Measurements from ENCODE around the gene KRT2.

KRT2 gene

DNA sequence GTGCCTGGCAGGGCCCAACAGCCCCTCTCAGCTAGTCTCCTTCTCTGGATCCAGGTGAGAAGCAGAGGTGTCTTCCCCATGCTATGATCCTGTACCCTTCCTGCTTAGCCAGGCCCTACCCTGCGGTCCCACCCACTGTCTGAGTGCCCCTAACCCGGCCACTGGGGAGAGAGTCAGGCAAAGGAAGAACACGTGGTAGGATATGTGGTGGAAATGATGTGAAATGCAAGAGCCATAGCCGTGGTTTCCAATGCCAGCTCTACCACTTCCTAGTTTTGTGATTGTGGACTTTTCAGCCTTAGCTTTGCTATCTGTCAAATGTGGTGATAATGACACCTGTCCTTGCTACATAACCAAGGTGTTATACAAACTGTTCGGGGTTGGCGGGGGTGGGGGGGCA is 15.8 kb downstream of the KRT2 start:
- DNase-seq = no peak

DNA sequence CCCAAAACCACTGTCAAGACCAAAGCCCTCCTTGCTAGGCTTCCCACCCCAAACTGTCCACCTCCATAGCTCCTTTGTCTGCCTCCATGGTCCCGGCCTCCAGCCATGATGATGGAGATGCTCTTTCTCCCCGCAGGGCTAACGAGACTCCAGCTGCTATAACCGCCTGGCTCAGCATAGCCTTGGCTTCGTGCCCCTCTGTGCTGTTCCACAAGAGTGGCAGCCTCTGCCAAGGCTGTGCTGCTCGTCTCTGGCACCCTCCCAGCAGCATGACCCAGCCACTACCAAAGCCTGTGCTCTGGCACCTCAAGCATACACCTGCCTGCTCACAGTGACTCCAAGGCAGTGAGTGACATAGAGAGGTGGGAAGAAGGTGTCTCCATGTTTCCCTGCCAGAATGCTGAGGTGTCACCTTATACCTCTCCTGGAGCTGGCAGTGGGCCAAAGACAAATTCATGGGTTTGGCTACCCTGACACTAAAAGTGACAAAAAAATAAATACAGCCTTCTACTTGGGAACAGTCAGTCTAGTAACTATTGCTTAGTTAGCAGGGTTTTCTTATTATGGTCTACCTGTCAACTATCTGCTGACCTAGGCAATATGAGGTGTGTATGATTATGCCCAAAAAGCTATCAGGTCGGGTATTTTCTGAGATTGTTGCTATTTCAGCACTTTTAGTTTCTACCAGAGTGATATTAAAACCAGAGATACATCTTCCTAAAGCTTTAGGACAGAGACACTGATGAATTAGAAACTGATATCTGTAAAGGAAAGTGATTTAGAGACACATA is 17.6 kb downstream of the KRT2 start:
- DNase-seq = no peak

DNA sequence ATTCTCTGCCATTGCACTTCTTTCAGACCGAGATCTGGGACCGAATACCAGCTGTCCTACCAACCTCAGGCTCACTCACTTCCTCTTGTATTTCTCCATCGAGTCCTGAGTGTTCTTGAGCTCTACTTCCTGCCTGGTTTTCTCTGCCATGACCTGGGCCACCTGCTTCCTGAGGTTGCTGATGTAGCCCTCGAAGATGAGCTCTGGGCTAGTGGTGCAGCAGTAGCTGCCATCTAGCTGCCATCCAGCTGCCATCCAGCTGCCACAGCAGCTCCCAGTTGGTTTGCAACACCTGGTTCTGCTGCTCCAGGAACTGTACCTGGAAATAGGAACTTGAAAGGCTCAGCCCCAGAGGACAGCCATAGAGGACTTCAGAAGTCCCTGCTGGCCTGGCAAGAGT is 18.6 kb downstream of the KRT2 start:
- DNase-seq = no peak

DNA sequence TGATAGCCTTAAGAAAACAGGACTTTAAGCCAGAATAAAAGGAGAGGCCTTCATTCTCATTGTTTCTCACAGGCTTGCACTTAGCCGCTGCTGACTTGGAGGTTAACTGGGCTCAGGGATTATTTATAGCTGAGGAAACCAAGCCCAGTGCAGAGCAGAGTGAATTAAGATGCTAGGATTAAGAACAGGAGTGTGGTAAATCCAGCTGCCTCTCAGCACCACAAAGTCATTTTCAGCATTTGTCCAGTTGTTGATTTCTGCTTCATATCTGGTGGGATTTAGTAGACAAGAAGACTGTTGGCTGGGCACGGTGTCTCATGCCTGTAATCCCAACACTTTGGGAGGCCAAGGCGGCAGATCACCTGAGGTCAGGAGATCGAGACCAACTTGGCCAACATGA is 19.4 kb downstream of the KRT2 start:
- DNase-seq = no peak

DNA sequence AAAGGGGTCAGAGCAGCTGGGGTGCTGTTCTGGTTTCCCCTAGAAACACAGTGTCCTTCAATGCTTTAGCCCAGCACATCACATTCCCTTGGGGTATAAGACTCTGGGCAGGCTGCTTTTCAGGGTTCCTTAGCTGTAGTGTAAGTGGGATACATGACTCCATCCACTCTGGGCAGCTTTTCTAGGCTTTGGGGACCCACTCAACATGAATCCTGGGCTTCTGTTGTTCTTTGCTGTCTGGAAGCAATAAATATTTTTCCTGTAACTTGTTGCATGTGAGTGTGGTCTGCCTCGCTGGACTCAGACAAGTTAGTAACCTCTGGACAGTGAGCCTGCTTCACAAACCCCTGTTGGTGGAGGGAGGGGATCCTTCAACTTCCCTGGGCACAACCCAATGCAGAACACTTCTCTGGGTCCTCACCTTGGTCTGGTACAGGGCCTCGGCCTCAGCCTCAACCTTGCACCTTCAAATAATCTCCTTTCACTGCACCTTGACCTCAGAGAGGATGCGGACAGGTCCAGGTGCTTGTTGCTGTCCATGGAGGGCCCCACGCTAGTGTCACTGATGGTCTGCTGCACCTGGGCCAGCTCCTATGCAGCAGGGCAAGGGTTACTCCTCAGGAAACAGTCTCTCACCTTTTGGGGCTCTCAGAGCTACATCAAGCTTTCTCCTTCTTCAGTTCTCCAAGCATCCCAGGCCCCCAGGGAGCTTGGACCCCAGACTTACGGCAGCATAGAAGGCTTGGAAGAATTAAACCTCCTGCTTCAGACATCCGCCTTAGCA is 20.1 kb downstream of the KRT2 start:
- no peak for DNase-seq

DNA sequence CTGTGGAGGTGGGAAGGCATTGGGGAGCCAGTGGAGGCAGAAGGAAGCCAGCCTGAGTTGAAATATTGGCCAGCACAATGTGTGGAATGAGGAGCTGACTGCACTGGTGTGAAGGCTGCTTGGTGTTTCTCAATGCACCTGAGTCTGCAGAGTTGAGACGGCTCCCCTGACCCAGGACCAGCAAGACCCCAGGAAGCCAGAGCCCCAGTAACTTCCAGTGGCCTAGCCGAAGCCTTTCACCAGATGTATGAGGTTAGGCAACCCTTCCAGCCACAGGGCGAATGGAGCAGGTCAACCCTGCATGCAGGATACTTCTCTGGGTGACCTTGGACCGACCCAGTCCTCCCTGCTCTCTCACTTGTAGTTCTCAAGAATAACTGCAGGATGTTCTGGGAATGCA is 20.7 kb downstream of the KRT2 start:
- no peak for DNase-seq

DNA sequence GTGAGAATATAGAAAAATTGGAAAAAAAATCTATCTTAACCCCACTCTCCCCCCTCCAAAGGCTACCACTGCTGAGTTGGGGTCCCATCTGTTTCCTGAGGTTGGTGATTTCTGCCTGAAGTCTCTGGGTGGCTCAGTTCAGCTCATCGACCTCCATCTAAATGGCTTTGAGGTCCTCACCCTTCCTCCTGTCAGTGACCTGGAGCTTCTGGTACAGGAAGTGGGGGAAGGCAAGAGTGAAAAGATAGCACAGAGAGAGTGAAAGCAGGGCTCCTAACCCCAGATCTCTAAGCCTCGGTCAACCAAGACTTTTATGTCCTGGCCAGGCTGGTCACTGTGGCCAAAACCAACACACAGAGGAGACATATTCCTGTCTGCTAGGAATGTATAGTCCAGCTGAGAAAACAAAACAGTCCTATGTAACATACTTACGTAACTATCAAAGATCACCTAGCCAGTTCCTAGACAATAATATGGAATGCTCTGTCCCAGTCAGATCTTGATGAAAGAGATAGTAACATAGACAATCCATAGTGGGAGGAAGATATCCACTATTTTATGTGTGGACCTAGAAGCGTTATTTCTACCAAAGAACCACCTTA is 21.3 kb downstream of the KRT2 start:
- DNase-seq = no peak

DNA sequence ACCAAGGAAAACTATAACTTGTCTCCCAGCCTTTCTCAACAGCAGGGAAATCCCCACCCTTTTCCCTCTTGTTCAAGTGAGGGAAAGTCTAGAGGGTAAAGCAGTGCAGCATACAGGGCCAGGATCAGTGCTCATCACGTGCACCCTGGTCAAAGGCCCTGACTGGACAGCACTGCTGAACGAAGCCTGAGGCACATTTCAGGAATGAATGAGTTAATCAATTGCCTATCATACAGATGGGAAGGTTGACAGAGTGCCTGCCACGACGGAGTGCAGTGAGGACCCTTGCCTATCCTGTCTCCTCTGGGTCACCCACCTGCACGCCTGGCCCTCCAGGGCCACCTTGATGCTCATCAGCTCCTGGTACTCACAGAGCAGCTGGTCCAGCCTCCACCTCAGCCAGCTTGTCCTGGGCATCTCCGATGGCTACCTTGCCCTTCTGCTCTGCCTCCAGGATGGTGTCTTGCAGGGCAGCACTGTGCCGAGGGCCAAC is 22.0 kb downstream of the KRT2 start:
- DNase-seq = no peak

DNA sequence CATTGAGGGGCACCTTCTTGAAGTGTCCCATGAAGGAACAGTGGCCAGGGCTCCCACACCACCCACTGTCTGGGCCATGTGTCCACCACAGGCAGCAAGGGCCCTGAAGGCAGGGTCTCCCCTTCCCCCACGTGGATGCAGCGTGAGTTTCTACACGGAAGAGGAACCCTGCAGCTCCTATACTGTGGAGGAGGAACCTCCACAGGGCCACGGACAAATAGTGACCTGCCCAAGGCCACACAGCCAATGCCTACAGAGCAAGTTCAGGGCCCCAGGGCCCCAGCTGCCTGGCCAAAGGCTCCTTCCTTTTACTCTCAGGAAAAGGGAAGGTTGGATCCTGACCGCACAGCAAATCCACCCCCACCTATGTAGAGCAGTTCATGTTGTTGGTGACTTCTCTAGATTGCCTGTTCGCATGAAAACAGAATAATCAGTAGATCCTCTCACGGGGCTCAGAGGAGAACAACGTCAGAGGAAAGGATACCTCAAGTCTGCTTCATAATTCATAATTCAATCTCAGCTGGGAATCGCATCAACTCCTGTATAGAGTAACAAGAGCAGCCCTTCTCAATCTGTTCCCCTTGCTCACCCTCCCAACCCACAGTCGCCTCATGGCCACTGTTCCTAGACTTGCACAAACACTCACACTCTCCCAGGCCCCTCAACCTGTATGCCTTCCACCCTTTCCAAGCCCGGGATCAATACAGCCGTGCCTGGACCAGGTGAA is 22.6 kb downstream of the KRT2 start:
- no peak for DNase-seq

DNA sequence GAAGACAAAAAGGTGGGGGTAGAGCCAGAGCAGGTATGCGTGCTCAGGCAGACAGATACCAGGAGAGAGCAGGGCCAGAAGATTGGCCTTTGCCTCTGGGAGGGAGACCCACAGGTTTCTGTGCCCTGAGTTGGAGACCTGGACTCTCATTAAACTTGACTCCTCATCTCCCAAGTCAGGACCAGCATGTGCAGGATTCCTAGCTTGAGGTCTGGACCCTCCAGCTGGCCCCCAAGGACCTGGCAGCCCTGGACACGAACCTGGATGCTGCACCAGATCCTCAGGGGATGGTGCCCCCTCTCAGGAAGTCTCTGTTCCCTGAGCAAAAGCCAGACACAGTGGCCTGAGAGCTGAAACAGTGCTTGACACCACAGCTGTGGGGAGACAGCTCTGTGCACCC is 23.2 kb downstream of the KRT2 start:
- DNase-seq = no peak

DNA sequence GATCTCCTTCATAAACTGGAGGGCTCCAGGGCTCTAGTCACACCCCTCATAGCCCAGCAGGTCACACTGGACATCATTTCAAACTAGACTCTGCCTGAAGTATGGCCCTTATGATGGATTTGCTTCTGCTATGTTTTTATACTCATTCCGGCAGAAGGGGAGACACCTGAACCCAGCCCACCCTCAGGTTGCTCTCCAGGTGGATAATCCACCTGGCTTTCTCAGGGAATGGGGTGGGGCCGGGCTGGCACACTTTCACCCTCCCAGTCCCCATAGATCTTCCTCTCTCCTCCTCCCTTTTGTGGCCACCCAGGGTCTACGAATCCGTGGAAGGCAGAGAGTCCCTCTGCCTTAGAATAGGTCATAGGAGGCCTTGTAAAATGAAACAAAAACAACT is 23.9 kb downstream of the KRT2 start:
- DNase-seq = no peak

DNA sequence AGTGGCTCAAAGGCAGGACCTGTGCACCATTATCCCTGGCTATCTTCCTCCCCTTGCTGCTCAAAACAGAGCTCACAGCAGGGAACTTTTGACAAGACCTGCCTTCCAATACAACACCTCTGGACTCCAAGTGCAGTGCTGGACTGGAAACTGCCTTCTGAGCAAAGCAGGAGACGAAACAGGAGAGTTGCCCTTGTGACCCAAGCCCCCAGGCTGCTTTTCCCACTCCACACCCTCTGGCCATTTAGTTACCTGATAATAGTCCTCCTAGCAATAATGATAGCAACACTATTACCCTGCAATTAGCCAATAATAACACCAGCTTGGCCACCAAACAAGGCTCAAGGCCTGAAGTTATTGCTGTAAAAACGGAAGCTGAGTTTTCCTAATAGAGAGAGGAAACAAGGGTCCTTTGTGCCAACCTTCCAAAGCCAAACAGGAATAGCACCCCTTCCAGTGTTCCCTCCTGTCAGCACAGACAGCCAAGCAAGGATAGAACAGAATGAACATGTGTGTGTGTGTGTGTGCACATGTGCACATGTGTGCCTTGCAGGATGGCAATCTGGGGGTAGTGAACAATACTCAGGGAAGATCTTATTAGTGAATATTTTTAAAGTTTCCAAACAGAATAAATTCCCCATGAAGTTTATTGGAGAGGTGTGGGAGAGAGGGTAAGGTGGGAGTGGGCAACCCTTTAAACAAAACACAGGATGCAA is 24.5 kb downstream of the KRT2 start:
- DNase-seq = no peak

DNA sequence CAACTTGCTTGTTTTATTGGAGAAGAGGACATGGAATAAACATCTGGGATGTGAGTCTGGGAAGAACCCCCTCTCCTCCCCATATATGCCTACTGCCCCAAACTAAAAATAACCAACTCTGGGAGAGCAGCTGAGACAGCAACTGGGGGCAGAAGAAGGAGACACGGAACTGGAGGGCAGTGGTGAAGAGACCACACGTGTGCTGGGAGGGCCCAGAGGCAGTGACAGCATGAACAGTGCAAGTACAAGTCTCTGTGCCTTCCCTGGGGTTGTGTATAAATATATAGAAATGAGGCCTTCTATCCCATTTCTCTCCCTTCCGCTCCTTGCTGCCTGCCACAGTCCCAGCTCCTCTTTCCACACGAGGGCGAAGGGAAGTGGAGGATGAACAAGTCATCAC is 29.7 kb downstream of the KRT2 start:
- DNase-seq = no peak

DNA sequence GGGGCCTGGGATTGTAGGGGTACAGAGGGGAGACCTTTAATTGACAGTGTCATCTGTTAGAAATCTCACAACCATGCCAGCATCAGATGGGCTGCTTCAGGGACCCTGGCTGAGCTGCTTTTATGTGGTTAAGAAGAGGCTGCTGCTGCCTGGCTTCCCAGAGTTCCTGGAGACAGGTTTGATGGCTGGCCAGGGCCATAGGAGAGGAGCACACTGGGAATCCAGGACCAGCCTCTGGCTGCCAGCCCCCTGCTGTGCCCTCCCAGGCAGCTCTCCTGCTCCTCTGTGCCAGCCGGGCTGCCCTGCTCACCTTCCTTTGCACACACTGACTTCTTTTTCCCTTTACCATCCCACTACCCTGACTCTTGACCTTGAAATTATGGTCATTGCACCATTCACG is 33.1 kb downstream of the KRT2 start:
- DNase-seq = no peak

DNA sequence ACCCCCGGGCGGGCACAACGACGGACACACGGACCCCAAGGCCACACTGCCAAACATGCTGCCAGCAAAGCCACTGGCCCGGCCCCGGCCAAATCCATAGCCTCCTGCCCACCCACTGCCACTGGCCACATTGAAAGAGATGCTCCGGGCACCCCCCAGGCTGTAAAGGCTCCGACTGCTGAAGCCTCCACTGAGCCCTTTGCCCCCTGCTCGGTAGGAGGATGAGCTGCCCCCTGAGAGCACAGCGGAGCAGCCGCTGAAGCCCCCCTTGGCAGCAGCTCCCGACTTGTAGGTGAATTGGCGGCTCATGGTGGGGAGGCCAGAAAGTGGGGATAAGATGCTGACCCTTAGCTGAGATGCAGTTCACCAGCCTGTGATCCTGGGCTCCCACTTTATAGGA is 33.8 kb downstream of the KRT2 start, which contains the start of gene KRT73:
Gene KRT73, minus strand, starts transcription at position 344 of the 400 bp plus-strand sequence. Its CDS starts 35 bp downstream, at position 309.
- DNase-seq = no peak

DNA sequence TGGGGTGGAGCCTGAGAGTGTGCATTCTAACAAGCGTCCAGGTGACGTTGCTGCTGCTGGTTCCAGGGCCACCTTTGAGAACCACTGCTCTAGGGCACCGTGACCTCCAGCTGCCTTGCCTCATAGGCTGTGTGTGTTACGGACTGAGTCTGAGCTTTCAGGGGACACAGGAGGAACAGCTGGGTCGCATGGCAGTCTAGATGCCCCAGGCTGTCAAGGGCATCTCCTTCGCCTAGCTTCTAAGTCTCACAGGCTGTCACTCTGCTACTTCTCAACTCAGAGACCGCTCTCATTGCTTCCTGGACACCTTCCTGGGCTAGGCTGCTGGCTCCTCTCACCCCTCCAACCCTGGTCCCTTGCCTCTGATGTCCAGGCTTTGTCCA is 34.6 kb downstream of the KRT2 start:
- no peak for DNase-seq

DNA sequence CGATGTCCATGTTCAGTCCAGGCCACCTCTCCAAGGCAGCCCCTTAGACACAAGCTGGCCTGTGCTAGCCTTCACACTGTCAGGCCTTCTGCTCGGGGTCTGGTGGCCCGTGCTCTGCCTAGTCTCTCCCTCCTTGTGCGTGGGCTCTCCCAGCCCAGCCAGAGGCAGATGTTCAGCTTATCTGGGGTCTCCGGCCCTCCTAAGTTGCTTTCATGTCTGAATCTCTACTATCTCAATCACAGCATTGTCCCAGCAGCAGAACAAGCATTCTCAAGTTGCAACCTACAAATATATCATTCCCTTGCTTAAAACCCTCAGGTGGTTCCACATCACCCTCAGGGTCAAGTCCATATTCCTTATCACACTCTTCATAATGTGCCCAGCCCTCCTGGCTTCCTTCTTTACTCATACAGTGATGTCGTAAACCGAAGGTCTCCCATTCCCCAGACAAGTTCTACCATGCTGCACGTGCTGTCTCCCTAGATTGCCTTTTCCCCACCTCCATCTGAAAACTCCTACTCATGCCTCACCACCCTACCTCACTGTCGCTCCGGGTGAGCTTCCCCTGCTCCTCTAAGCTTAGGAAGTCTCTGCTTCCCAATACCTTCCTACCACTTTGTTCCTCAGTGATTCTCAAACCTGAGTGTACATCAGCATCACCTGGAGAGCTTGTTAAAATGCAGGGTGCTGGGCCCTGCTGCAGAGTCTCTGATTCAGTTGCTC is 35.2 kb downstream of the KRT2 start:
- no peak for DNase-seq

DNA sequence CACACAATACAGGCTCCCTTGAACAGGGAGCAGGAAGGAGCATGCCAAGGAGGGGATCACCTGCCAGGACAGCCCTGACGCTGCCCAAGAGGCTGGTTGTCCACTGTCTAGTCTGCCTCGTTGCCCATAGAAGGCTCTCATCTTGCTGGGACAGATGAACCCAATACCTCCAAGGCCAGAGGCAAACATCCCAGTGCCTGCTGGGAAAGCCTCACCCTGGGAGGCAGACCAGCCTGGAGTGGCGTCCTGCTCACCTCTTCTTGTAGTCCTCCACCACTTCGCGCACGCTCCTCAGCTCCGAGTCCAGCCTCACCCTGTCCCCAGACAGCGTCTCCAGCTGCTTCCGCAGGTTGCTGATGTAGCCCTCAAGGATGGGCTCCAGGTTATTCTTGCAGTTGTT is 36.1 kb downstream of the KRT2 start:
- DNase-seq = no peak

DNA sequence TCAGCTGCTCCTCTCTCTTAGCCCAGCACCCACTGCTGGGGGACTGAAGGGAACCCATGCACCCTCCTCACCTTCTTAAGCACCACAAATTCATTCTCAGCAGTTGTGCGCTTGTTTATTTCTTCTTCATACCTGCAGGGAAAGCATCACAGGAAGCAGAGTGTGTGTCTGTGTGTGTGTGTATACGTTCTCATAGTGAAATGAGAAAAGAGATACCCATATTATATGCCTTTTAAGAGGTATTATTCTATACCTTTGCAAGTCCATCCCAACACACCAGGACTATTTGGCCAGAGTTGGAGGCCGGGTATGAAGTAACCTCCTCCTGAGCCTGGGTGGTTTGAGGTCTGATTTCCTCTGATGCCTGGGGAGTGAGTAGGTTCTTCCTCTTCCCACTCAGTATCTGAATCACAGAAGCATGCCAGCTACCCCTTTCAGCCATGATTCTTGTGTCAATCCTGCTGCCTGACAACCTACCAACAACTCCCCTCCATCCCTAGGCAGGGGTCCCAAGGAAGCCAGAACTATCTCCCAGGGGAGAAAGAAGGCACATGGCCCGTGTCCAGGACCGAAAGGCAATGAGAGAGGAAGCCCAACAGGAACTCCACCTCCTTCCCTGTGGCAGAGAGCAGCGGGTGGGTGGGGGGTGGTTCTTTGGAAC is 36.7 kb downstream of the KRT2 start:
- DNase-seq = no peak

DNA sequence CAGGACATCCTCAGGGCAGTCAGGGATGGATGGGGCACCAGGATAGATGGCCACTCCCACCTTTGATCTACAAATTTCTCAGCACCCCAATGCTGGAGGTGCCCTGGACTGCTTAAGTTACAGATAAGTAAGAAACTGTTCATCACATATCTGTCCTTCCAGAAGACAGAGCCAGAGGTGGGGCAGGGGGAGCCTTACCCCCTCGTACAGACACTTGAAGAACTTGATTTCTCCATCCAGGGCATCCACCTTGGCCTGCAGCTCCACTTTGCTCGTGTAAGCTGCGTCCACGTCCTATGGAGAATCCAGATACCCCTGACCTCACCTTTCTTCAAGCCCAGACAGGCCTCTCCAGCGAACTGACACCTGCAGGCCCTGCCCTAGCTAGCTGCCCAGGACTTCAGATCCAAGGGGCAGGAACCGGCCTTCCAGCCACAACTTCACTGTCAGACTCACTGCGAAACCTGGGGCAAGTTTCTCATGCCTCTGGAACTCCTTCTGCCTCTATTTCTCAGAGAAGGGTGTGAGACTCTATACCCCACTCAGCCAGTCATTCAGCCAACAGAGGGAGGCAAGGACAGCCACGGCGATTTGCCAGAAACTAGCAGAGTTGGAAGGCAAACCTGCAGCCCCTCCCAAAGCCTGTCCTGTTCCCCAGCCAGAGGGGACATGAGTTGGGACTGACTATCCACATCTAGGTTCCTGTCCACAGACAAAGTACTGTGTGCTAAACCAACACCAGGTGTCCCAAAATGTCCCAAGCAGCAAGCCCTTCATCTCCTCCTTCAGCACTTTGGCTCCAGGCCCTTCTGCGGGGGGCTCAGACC is 37.4 kb downstream of the KRT2 start:
- no peak for DNase-seq

Measured in NCI-H526 treated with DMSO at 0.1 percent for 48 hours (cell line).